ENCODE measurements around the gene DHX30.
"Not testable (repeated sequence)": the region's sequence is repeated elsewhere in the genome, so short reads cannot be mapped to it uniquely, and the experiment has no call there.

The DHX30 gene

DNA sequence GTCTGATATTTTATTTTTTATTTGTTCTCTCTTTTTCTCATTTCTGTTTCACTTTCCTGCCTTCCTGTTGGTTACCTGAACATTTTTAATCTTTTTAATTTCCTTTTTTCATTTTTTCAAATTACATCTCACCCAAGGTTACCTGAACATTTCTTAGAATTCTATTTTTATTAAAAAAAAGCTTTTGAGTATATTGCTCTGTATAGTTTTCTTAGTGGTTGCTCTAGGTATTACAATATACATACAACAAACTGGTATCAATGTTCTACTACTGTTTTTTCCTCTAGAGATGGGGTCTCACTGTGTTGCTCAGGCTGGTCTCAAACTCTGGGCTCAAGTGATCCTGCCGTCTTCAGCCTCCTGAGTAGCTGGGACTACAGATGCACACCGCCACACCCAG, 79.4 kb downstream of the DHX30 start:
- DNase-seq (ENCODE audit: low read depth in 2 of 2, low spot score in 1 of 2): no peak

DNA sequence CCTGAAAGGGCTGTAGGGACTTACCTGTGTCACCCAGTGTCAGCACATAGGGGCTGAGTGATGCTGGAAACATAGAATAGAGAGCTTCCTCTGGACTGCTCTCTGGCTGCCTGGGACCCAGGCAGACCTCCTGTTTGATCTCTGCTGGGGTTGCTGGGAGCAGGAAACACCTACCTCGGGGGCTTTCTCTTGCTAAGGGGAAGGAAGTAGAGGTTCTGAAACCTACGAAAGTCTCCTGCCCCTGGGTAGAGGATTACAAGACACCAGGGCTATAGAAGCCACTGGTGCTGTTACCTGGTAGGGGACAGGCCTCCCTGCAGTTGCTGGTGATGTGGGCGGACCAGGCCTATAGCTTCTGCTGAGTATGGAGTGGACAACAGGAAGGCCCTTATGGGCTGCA, 81.7 kb downstream of the DHX30 start:
- no peak for DNase-seq (ENCODE audit: low read depth in 2 of 2, low spot score in 1 of 2)

DNA sequence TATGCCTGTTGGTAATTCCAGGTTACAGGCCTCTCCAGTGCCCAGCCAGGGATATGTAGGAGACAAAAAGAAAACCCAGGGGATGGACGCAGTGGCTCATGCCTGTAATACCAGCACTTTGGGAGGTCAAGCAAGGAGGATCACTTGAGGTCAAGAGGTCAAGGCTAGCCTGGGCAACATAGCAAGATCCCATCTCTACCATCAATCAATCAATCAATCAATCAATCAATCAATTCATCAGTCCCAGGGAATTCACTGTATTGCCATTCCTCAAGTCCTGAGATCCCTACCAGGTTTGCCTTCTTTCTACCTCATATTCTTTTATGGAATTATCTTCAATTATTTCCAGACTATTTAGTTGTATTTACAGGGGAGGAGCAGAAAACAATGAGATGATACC, 82.2 kb downstream of the DHX30 start:
- DNase-seq (ENCODE audit: low read depth in 2 of 2, low spot score in 1 of 2): no peak

DNA sequence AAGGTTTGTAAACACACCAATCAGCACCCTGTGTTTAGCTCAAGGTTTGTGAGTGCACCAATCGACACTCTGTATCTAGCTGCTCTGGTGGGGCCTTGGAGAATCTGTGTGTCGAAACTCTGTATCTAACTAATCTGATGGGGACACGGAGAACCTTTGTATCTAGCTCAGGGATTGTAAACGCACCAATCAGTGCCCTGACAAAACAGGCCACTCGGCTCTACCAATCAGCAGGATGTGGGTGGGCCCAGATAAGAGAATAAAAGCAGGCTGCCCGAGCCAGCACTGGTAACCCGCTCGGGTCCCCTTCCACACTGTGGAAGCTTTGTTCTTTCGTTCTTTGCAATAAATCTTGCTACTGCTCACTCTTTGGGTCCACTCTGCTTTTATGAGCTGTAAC, 85.1 kb downstream of the DHX30 start:
- not testable (repeated sequence) for DNase-seq (ENCODE audit: low read depth in 2 of 2, low spot score in 1 of 2)

DNA sequence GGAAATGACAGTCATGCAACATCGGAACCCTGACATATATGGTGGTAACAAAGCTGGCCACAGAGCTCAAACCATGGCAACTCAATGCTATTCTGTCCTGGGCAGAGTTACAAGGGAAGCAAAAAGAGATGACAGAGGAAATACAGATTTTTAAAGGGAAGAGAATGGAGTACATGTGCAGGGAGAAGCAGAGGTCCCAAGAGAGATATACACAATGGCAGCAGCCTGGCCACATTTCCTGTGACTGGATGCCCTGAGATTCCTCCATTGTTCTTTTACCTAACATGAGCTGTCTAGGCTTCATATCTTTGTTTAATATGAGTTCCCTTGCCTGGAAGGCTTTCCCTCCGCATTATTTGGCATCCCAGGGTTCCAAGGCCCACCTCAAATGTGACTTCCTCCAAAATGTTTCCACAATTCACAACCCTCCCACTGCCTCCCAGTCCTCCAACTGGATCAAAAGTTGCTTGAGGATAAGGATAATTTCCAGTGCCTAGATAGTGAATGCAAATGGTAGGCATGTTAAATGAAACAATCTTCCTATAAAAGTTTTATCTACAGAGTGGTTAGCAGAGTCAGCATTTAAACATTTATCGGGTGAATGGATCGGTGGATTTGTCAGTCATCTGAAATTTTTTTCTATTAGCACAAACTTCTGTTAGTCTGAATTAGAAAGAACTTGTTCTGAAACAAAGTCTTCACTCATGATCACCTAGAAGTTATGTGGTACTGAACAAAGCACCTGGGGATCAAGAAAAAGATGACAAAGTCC, 86.2 kb downstream of the DHX30 start:
- no peak for DNase-seq (ENCODE audit: low read depth in 2 of 2, low spot score in 1 of 2)

DNA sequence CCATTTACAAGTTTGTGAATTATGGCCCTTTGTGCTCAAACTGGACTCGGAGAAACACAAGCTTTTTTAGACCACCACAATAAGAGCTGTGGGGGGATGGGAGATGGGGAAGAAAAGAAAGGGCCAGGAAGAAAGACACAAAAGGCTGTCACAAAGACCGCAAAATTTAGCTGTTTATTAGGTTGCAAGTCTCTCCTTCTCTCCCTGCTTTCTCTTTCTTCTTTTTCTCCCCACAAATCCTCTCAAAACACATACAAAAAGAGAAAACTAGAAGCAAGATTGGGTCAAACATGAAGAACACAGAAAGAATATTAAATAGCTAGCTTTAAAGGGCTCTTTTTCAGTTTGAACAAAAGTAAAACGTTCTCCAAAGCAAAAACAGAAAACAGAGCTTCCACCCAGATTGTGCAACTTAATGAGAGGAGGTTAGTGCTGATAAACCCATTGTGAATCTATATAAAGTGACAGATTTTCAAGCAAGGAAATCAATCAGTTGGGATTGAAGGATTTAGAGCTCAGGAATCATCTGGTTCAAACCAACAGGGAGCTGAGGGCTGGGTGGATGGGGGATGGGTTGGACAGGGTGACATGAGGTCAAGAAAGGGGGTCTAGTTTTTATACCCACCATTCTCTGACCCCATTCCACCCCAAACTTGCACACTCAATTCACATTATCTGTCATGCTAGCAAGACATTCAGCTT, 87.3 kb downstream of the DHX30 start:
- DNase-seq (ENCODE audit: low read depth in 2 of 2, low spot score in 1 of 2): no peak

DNA sequence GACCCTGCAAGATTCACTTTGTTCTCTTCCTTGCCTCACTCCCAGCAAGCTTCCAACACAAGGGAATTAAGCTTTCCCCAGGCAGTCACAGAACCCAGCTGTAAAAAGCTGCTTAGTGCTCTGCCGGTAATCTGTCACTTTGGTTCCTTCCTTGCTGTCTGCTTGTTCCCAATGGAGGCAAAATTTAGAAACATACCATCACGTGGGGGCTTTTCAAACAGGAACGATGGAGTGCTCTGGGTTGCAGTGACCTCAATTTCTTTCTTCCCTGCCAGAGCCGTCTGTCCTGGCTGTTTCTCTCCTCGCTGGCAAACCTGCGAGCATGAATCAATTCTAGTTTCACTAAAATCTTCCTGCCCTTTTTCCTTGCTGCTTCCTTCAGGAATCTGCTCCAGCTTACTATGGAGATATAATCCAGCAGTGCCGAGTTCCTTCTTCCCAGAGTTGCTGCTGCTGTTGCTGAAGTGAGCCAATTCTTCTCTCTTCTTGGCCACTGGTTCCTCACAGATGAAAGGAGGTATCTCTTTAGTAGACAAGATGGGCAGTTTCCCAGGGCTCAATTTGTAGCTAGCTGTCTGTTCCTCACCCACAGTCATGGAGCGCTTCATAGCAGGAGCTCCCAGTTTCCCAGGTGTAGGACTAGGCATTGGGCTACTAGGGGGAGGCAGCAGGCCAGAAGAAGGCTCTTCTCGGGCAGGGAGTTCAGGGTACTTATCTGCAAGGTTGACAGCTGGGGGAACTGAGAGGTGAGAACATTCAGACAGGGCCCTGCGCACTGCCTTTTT, 88.1 kb downstream of the DHX30 start:
- DNase-seq (ENCODE audit: low read depth in 2 of 2, low spot score in 1 of 2): no peak

DNA sequence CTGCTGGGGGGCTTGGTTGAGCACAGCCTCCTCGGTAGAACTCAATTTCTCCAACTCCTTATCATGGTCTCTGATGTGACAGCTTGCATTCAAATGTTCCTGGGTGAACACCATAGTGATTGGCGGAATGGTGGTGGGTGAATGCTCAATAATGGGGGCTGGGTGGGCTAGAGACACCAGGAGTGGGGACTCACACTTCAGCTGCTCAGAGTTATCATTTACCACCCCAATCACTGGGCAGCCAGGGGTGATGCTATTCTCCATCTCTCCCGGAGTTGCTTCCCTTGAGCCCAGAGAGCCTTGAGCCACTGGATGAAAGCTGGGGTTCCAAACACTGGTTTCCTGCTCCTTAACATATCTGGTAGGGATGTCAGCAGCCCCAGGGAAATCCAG, 88.7 kb downstream of the DHX30 start:
- no peak for DNase-seq (ENCODE audit: low read depth in 2 of 2, low spot score in 1 of 2)

DNA sequence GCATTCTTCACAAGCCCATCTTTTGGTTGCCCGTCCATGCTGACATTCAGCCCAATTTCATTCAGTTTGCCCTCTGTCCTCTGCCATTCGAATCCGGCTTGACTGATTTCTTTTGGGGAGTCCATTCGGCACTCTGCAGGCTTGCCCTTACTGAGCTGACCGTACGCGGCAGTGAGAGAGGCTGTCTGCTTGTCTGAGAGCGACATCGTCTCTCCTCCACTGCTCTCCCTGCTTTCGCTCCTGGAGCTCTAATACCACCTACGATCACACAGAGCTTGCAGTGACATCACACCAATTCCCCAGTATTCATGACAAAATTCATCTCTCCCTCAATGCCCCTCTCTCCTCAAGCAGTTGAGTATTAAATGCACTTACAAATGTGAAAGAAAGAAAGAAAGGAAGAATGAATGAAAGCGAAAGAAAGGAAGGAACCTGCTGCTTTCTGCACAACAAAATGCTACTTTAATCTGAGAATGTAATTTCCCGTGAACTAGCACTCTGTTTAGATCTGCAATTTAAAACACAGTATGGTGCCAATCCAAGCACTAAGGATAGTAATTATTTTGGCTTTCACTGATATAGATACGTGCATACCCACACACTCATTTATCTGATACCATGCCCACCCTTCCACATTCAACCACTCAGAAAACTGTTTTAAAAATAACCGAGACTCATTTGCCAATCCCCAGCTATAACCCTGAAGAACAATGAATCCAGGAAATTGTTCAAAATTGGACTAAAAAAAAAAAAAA, 89.5 kb downstream of the DHX30 start:
- DNase-seq (ENCODE audit: low read depth in 2 of 2, low spot score in 1 of 2): no peak

DNA sequence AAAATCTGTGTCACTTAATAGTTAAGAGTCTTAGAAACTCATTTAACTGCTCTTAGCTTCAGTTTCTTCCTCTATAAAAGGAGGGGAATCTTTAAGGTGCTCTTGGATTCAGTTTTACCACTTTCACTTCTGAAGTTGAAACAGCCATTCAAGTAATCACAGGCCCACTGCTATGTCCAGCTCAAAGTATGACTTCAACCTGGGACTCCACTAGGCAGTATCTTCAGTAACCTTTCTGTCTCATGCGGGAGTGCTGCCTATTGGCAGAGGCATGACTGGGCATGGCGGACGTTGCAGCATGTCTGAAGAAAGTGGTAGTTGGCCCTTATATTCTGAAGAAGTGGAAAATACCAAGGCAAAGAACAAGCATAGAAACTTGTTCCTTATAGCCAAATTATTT, 92.3 kb downstream of the DHX30 start:
- no peak for DNase-seq (ENCODE audit: low read depth in 2 of 2, low spot score in 1 of 2)

DNA sequence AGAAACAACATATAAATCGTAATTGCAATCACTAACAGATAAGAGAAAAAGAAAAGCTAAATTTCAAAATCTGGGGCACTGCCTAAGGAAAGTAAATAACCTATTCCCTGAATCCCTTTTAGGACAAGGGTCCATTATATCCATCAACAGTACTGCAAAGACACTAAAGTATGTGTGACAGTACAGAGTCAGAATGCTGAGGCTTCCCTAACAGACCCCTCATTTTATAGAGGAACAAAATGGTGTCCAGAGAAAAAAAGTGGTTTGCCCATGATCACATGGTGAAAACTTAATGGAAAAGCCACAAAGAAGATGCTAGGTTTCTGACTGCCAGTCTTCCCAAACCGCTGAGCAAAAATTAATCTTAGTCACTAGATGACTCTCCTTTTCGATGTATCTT, 93.8 kb downstream of the DHX30 start:
- no peak for DNase-seq (ENCODE audit: low read depth in 2 of 2, low spot score in 1 of 2)

DNA sequence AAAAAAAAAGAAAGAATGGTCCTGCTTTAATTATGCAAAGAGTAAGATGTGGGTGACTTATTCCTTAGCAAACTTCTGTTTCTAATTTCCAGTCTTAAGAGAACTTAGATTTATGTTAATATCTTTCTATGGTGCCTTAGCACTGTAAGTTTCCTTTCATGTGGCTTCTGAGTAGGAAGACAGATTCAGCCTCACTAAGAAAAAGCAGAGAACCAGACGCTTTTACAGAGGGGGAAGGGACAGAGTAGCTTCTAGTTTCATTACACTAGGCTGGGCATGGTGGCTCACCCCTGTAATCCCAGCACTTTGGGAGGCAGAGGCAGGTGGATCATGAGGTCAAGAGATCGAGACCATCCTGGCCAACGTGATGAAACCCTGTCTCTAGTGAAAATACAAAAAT, 95.0 kb downstream of the DHX30 start:
- no peak for DNase-seq (ENCODE audit: low read depth in 2 of 2, low spot score in 1 of 2)

DNA sequence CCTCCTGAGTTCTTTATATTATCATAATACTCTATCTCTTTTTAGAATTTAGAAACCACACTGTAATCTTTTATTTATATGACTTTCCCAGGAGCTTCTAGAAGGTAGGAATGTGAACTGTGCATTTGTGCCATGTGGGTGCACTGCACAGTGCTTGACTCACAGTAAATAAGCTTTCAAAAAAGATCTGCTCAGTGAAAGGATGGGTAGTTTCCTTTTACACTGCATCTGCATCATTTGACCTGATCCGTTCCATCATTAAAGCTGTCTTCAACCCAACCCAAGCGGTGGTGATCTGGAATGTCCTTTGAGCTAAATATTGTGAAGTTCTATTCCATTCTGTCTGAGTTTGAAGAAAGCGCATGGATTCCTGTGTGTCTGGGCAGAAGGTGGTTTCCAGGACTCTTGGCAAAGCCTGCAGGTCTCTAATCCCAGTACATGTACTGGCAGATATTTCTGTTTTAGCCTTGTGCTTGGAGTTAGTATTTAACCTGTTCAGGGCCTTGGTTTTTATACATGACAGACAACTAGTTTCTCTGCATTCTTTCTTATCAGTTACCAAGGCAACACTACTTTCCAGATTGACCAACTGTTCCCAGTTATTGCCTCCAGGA, 96.7 kb downstream of the DHX30 start:
- DNase-seq (ENCODE audit: low read depth in 2 of 2, low spot score in 1 of 2): no peak

Measured in stimulated activated CD8-positive, alpha-beta memory T cell treated with anti-CD3 and anti-CD28 coated beads, Interleukin-4, amount 100 ng/mL, for 1 hour (primary cell).